Measurements from ENCODE around the gene ST8SIA5. TPM values are rescaled to one million over a fixed set of nuclear protein-coding genes. Genes with fewer than 3 reads are reported as not detected.

ST8SIA5 gene
- total and polyA plus RNA-seq, 10 of the 15 experiments (the other 5 are each of a cell fraction or from before 2014, with no cell fraction given) = 0.02 to 0.32 (median 0.12) TPM; not detected in 1

DNA sequence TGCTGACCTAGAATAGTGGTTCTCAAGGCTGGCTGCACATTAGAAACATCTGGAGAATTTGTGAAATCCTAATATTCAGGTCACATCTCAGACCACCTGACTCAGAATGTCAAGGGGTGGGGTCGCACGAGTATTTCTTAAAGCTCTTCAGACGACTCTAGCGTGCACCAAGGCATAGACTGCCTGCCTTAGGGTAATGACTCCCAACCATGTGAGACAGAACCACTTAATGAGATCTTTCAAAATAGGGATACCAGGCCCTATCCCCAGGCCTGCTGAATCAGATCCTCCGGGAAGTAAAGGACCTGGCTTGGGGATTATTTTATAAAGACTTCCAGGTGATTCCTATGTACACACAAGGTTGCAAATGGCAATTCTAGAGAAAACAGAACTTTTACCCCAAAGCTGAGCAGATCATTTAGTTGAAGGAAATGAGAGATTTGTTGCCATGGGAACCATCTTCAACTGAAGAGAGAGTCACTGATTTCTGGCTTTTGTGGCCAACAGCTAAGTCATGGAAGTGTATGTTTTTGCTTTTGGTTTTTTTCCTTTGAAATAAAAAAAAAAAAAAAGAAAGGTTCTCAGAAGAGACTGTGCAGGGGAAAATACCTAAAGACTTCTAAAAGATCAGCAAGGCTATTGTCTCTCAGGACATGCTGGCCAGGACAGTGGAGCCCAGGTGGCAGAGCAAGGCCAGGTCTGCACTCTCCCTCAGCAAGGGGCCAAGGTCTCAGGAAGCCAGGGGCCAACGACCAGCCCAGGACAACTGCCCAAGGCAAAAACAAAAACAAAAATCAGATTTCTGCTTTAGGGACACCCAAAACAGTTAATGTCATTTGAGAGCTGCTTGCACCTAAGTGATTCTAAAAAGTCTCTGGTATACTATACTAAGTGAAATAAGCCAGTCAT is 84.5 kb downstream of the ST8SIA5 start:
- WGBS (ENCODE audit: insufficient coverage, insufficient replicate concordance, low lambda C conversion rate, missing lambda C conversion rate) = 74% methylated on average over 6 of the region's 6 CpGs
- Histone ChIP-seq H3K4me3 (no peak overlapping the region), H3K9ac (ENCODE audit: control insufficient read depth, insufficient read depth, low read length) (no peak overlapping the region), H3K27me3 (replicated peaks in 1 of 2; ENCODE audit: control insufficient read depth in 2 of 2, insufficient read depth in 2 of 2, low read length in 1 of 2) (peaks cover 0 to 4% of the 10 kb centered on the region in 2 experiments; a peak in 1 of 4 replicates), H4K20me1 (ENCODE audit: control insufficient read depth, insufficient read depth) (no peaks in the 10 kb centered on the region), H3K9me3 (replicated peaks; ENCODE audit: control insufficient read depth, insufficient read depth, low read length) (no peaks in the 10 kb centered on the region), H3K4me1 (ENCODE audit: control insufficient read depth, insufficient read depth, low read length) (no peaks in the 10 kb centered on the region), H3K4me2 (ENCODE audit: control insufficient read depth, insufficient read depth) (no peak overlapping the region), H3K36me3 (ENCODE audit: control insufficient read depth in 2 of 2, insufficient read depth in 2 of 2, low read length in 1 of 2) (no peaks in the 10 kb centered on the region), H3K79me2 (ENCODE audit: control insufficient read depth, insufficient read depth, low read length) (no peaks in the 10 kb centered on the region), H2AFZ (ENCODE audit: control insufficient read depth, low read depth, low read length) (no peak overlapping the region), H3K27ac (ENCODE audit: control insufficient read depth, insufficient read depth) (no peak overlapping the region)
- no TSS peak for BruUV-seq (replicated peaks)
- intact Hi-C loops (cut with micrococcal nuclease; ENCODE audit: unreplicated experiment) = no loop called here
- CTCF ChIA-PET = interaction anchor here (0.7 to 2.1 kb wide), 2 partner anchors 15 to 30 kb away, joined by 4 to 9 read pairs; partner anchors contain the start of gene LOXHD1
- ATAC-seq (no peak), FAIRE-seq (no peak), DNase-seq (ENCODE audit: low read depth, low spot score) (no peak)
- SMC1A ChIA-PET (ENCODE audit: uncharacterized antibody, unreplicated experiment) = interaction anchor here (1.6 kb wide), 1 partner anchor 11 kb away, joined by 4 read pairs; no protein-coding TSS in a partner anchor
- TF ChIP-seq RAD21 (IDR thresholded peaks at IDR 0.05; ENCODE audit: insufficient read depth, low read depth, low read length) = no peak
- TF ChIP-seq LARP7 (IDR thresholded peaks at IDR 0.05) = no peak
- TF ChIP-seq, protein P1, sequence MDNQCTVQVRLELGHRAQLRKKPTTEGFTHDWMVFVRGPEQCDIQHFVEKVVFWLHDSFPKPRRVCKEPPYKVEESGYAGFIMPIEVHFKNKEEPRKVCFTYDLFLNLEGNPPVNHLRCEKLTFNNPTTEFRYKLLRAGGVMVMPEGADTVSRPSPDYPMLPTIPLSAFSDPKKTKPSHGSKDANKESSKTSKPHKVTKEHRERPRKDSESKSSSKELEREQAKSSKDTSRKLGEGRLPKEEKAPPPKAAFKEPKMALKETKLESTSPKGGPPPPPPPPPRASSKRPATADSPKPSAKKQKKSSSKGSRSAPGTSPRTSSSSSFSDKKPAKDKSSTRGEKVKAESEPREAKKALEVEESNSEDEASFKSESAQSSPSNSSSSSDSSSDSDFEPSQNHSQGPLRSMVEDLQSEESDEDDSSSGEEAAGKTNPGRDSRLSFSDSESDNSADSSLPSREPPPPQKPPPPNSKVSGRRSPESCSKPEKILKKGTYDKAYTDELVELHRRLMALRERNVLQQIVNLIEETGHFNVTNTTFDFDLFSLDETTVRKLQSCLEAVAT (IDR thresholded peaks at IDR 0.05) = no peak
- no peak for TF ChIP-seq PAX8 (IDR thresholded peaks at IDR 0.05)
- TF ChIP-seq STAT3 (IDR thresholded peaks at IDR 0.05; ENCODE audit: low read depth, low read length) = no peak
- TF ChIP-seq SMARCA5 (IDR thresholded peaks at IDR 0.05) = no peak
- POLR2A ChIA-PET = no interaction called here
- in situ Hi-C loops (cut with MboI) = no loop called here
- RAD21 ChIA-PET (ENCODE audit: unreplicated experiment) = interaction anchor here (0.7 kb wide), 1 partner anchor 15 kb away, joined by 3 read pairs; no protein-coding TSS in a partner anchor
